GM19463 (cell line): ENCODE results near the gene RPL28.
"Not testable (repeated sequence)": the region's sequence is repeated elsewhere in the genome, so short reads cannot be mapped to it uniquely, and the experiment has no call there.

Experiments
- ATAC-seq: cut with Tn5 transposase; IDR thresholded peaks from one replicate; pipeline ENCODE4 v1.9.1; 2021; ENCODE audit warnings: mild to moderate bottlenecking, moderate library complexity; ENCODE audit not compliant: unreplicated experiment

Gene RPL28

DNA sequence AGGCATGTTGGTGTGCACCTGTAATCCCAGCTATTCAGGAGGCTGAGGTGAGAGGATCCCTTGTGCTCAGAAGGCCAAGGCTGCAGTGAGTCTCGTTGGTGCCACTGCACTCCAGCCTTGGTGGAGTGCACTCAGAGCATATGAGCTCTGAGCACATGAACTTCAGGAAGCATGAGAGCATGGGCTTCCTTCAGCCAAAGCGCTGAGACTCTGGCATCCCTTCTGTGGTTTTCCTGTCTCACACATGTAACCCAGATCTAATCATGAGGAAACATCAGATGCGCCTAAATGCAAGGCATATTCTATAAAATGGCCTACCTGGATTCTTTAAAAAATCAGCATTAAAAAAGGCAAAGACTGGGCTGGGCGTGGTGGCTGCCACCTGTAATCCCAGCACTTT is 35.5 kb downstream of the RPL28 start:
- ATAC-seq: not testable (repeated sequence)

DNA sequence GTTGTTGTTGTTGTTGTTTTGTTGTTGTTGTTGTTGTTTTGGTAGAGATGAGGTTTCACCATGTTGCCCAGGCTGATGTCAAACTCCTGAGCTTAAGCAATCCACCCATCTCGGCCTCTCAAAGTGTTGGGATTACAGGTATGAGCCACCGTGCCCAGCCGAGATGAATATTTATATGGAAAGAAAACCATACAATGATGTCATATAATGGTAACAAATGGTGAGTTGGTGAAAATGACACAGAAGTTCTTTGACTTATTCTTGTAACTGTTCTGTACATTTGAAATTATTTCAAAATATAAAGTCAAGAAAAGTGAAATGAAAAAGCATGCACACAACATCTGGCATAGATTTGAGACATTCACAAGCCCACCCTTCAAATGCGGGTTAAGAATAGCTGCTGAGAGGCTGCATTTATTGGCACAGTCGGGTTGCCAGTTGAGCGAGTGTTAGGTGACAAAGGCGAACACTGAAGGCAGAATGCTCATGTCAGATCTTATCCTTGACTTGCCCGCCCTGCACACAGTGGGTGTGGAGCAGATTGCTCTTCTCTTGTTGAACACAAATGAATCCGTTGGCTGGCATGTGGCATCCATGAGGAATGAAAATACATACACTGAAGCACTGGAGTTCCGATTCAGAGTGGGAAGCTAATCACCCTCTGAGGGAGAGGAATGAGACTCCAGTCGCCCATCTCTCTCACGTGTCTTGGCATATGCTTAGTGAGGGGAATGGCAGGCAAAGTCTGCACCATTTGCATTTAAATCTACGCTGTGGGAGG is 37.7 kb downstream of the RPL28 start:
- no peak for ATAC-seq

DNA sequence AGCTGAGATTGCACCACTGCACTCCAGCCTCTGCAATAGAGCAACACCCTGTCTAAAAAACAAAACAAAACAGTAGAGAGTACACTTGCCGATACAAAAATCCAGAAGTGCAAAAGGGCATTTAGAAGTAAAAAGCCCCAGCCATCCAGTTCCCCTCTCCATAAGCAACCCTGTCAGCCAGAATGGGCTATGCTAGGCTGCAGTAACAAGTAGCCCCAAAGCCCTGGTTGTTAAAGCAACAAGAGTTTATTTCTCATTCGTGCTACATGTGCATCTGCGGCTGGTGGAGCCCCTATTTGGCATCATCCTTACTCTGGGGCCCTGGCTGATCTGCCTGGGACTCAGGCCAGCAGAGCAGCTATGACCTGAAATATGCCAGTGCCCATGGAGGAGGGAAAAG is 38.8 kb downstream of the RPL28 start:
- ATAC-seq: no peak

DNA sequence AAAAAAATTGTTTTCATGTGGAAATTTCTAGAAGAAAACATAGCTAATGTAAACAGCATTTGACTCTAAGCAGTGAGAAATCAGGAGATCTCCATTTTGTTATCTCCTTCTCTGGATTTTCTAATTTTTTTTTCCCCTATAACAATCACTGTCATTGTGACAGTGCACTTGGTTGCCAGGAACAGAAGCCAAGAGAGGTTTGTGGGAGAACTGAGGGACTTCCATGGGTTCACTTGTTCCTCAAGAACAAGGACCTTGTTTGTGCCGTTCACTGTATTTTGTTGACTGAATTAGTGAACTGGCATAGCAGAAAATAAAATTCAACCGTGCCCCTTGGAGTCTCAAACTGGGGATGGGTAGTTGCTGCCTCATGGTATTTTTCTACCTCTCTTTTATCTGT is 40.3 kb downstream of the RPL28 start:
- no peak for ATAC-seq

DNA sequence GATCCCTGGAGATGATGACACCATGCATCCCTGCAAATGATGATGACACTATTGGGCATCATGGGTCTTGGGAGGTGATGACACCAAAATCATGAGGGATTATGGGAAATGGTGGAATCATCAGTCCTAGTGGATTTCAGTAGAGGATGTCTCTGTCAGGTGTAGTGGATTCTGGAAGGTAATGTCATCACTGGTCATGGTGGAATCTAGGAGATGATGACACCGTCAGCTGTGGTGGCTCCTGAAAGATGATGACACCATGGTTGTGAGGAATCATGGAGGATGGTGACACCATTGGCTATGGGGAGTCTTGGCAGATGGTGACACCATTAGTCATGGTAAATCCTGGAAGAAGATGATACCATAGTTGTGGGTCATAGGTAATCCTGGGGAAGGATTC is 45.5 kb downstream of the RPL28 start:
- ATAC-seq: no peak

DNA sequence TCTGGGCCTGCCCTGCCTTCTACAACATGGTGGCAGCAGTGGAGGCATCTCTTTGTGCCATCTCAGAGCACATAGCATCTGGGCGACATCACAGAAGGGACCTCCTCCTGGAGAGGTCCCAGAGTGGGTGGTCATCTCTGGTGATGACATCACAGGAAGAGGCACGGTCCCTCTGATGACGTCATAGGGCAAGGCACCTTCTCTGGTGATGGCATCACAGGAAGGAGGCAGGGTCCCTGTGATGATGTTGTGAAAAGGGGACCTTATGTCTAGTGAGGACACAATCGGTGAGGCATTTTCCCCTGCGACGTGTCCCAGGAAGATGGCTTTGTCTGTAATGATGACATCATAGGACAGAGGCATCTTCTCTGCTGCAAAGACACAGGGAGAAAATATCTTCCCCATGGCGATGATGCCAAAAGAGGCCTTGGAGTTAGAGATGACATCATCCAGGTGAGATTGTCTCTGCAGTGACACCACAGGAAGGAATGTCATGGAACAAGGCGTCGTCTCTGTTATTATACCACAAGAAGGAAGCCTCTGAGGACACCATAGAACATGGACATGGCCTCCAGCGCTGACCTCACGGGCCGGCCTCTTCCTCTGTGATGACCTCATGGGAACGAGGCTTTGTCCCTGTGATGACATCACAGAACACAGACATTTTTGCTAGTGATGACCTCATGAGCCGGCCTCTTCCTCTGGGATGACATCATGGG is 46.7 kb downstream of the RPL28 start:
- ATAC-seq: no peak

DNA sequence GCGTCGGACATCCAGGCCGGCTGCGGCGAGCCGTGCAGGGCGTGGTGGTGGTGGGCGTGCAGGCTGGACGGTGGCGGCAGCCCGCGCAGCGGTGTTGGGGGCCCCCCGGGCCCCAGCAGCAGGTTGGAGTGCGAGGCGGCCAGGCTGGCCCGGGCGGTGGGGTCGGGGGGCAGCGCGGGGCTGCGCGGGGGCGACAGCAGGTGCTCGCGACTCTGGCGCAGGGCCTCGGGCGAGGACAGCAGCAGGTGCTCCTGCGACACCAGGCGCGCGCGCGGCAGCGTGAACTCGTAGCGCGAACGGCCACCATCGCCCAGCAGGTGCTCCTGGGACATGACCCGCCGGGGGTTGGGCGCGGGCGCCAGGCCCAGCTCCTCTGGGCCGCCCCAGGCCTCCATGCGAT is 47.6 kb downstream of the RPL28 start:
- no peak for ATAC-seq

DNA sequence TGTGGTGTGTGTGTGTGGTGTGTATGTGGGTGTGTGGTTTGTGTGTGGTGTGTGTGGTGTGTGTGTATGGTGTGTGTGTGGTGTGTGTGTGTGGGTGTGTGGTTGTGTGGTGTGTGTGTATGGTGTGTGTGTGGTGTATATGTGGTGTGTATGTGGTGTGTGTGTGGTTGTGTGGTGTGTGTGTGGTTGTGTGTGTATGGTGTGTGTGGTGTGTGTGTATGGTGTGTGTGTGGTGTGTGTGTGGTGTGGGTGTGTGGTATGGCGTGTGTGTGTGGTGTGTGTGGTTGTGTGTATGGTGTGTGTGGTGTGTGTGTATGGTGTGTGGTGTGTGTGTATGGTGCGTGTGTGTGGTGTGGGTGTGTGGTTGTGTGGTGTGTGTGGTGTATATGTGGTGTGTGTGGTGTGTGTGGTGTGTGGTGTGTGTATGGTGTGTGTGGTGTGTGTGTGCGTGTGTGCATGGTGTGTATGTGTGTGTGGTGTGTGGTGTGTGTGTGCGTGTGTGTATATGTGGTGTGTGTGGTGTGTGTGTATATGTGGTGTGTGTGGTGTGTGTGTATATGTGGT is 48.7 kb downstream of the RPL28 start:
- no peak for ATAC-seq

DNA sequence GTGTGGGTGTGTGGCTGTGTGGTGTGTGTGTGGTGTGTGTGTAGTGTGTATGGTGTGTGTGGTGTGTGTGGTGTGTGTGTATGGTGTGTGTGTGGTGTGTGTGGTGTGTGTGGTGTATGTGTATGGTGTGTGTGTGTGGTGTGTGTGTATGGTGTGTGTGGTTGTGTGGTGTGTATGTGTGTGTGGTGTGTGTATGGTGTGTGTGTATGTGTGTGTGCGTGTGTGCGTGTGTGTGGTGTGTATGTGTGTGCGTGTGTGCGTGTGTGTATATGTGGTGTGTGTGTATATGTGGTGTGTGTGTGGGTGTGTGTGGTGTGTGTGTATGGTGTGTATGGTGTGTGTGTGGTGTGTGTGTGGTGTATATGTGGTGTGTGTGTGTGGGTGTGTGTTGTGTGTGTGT is 49.3 kb downstream of the RPL28 start:
- no peak for ATAC-seq

DNA sequence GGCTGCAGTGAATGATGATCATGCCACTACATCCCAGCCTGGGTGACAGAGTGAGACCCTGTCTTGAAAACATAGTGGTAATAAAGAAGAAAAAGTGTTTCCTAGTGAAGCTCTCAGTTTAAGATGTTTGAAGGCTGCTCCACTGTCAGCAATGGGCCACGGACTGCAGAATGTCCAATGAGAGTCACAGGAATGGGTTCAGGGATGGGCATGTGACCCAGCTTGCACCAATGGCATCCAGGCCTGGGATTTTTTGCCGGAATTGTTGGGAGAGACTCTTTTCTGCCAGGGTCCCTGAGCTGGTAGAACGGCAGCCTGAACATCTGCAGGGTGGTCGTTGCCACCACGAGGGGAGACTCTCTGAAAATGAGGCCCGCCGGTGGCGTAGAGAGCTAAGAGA is 51.1 kb downstream of the RPL28 start:
- no peak for ATAC-seq

DNA sequence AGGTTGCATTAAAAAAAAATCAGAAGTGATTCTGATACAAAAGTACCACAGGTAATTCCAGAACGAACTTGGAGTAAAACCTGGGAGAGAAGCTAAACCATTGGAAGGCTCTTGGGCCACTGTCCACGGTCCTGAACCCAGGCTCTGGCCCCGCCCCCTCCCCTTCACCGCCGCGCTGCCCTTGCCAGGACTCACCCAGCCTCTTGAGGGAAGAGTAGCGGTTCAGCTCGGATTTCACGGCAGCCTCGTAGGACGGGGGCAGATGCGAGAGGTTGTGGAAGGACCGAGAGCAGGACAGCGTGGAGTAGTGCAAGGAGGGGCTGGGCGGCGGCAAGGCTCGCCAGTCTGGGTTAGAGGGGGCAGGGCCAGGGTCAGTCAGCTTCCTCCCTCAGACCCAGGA is 51.7 kb downstream of the RPL28 start:
- no peak for ATAC-seq

DNA sequence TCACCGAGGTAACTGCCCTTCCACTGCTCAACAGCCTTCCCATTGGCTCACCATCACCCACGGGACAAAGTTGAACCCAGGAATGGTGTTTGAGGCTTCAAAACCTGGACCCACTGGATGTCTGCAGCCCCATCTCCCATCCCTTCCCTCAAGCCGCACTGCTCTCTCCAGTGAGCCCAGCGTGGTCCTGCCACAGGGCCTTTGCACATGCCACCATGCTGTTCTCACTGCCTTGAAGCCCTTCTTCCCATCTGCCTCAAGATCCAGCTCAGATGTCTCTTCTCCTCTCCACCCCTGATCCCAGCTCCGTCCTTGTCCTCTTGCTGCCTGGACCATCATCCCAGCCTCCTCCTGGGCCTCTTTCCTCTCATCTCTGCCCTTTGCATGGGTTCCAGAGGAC is 53.3 kb downstream of the RPL28 start:
- no peak for ATAC-seq

DNA sequence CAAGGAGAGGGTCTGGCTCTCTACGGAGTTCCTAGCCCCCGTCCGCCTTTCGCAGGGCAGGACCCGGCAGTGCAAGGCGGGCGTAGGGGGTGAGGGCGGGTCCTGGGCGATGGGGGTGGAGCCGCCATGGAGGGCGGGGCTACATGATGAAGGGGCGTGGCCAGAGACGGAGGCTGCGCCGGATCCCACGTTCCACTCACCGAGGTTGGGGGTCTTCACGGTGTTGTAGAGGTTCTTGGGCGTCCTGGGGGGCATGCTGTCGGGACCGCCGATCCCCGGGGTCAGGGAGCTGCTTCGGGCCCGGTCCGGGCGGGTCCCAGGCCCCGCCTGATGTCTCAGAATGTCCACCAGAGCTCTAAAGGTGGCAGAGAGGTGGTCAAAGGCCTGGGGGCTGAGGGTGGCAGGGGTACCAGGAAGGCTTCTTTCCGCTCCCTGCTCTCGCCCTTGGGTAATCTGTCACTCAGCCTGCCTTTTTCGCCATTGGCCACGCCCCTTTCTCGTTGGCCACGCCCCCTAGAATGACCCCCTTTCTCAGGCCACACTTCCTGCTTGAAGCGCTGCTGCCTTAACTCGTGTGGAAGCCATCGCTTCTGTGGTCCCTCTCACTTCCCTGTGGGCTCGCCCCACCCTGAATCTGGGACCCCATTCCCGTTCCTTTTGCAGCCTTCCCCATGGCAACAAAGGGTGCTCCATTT is 54.8 kb downstream of the RPL28 start:
- no peak for ATAC-seq

DNA sequence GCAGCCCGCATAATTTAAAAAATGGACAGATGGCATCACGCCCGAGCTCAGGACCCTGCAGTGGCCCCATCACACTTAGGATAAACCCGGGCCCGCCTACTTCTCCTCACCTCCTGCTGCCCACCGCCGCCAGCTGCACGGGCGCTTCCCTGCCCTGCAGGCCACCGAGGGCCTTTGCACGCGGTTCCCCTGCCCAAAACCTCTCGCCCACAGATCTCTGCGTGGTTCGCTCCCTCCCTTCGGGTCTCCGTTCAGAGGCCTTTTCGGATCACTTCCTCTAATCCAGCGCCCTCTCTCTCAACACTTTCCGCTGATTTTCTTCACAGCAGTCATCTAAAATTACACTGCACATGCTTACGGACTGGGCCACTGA is 55.6 kb downstream of the RPL28 start:
- no peak for ATAC-seq

DNA sequence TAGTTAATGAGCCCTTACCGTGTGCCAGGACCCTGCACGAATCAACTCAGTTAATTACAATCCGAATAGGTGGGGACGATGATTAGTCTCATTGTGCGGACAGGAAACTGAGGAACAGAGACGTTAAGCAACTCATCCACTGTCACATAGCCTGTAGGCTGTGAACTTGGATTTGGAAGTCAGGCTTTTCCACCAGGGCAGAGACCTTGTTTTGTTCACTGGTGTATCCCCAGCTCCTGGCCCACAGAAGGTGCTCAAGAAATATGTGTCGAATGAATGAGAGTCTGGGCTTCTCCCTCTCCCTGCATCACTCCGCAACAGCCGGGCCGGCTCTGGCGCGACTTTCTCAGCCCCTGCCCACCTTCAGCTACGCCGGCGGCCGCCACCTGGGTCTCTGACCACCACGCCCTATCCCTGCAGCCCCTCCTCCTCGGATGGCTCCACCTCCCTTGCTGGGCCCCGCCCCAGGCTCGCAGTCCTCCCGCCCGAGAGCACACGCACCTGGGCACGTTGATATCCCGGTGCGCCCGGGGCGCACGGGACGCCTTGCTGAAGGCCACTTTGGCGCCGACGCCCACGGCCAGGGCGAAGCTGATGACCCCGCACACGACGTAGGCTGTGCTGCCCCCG is 56.1 kb downstream of the RPL28 start:
- ATAC-seq: no peak

DNA sequence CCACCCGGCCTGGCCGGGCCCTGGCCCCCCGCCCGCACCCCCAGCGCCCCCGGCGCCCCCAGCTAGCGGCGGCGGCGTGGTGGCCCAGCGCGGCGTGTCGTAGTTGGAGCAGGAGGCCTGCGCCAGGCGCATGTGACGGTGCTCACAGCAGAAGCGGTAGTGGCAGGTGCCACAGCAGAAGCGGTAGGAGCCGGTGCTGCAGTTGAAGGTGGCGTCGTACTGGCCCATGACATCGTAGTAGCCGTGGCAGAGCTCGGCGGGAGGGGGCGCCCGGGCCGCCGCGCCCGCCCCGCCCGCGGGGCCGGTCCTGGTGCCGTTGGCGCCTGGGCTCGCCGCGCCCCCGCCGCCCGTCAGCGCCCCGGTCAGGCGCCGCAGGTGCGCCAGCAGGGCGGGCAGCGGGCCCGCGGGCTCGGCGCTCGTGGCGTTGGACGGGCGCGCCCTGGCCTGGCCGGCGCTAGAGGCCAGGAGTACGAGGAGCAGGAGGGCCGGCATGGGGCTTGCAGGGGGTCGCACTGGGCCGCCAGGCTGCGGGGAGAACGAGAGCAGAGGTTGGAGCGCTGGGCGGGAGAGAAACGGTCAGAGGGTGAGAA is 56.7 kb downstream of the RPL28 start:
- ATAC-seq: no peak

DNA sequence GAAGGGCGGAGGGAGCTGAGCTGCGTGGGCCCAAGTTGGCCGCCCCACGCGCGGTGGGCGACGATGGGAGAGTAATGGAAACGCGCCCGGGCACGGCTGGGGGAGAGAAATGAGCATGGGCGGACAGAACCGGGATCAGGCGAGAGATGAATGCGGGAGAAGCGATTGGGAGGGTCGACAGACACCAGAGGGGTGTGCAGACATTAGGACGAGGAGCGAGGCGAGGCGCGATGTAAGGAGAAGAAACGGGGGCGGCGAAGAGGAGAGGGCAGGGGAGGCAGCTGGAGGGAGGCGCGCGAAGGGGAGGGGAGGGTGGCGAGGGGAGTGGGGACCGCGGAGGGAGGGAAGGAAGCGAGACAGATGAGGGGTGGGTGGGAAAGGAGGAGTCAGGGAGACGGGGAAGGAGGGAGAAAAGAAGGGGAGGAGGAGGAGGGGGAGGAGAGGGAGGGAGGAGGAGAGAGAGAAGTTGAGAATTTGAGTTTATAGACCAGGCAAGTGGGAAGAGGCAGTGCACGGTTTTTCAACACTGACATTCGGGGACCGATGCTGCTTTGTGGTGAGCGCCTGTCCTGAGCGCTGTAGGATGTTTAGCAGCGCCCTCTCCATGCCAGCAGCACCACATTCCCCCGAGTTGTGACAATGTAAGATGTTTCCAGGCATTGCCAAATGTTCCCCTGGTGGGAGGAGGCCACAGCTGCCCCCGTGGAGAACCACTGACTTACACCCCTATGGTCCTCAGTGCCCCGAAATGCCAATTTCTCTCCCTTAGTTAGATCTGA is 57.5 kb downstream of the RPL28 start, which contains the start of gene SHISA7:
SHISA7 (minus strand) TSS at position 256 of the 779 bp plus-strand sequence. CDS start 437 bp downstream, outside the sequence.
- ATAC-seq: no peak

DNA sequence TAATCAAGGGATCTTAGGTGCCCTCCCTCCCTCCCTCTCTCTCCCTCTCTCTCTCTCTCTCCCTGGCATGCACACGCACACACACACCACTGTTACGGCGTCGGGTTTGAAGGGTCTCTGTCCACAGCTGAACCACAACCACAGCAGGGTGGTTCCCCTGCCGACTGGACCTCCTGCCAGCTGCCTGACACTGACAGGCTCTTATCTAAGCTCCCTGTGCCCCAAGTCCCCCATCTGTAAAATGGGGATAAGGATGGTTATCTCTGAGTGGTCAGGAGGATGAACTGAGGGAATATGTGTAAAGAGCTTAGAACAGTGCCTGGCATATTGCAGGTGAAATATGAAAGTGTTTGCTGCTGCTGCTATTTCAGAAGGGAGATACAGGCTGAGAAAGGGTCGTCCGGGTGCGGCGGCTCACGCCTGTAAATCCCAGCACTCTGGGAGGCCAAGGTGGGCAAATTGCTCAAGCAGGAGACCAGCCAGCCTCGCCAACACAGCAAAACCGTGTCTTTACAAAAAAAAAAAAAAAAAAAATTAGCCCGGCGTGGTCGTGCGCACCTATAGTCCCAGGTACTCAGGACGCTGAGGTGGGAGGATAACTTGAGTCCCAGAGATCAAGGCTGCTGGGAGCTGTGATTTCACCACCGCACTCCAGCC is 58.2 kb downstream of the RPL28 start:
- ATAC-seq: no peak

DNA sequence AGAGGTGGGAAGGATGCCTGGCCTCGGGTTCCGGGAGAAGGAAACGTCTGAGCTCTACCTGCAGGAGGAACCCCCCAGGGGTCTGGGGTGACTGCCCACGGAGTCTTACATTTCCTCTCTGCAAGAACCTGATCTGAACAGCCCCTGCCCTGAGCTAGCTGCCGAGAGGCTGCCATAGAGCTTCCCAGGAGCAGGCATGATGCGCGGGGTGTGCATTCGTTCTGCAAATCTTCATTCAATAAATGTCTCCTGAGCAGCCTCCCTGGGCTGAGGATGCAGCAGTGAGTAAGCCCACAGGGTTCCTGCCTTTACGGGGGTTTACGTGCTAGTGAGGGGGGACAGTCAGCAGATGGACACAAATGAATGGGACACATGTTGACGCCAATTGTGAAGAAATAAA is 58.9 kb downstream of the RPL28 start:
- no peak for ATAC-seq
